ENCODE data around the gene DLGAP4.

Gene DLGAP4

DNA sequence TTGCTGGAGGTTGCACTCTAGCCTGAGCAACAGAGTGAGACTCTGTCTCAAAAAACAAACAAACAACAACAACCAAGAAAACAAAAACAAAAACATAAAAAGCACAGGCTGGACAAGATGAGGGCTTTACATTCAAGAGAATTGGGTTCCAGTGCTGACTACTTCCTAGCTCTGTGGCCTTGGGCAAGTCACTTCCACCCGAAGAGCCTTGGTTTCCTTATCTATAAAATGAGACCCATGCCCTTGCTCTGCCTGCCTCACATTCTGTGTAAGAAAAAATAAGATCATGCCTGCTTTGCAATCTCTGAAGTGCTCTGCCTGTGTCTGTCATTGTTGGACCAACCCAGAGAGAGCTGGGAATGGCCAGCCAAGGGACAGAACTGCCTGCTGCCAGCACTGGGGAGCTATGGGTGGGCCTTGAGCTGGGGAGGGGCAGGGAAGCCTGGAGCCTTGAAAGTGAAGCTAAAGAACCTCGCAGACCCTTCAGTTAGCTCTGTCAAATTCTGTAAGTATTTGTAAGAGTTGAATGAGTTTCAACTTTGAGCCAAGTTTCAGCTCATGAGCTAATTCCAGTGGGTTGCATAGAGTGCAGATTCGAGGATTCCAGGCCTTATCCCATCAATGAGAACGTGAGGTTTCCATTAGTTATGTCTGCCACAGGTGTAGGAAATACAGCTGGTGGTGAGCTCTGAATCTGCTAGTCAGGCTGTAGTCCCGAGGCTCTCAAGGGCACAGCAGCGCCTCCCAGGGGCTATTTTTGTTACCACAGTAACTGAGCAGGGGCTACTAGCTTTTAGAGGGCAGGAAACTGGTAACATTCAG lies 93.2 kb downstream of the DLGAP4 start:
- no peak overlapping the region for H3K4me3 ChIP-seq (ENCODE audit: low read length)
- no peaks in the 10 kb centered on the region for H3K36me3 ChIP-seq (ENCODE audit: insufficient read depth, low read length)
- H3K27me3 ChIP-seq (ENCODE audit: insufficient read depth, low read length) = no peaks in the 10 kb centered on the region
- H2AFZ ChIP-seq (ENCODE audit: low read depth, low read length) = no peak overlapping the region
- H3K9me3 ChIP-seq (ENCODE audit: low read length) = peaks cover 4% of the 10 kb centered on the region
- H3K4me1 ChIP-seq (ENCODE audit: insufficient read depth, low read length) = no peaks in the 10 kb centered on the region

DNA sequence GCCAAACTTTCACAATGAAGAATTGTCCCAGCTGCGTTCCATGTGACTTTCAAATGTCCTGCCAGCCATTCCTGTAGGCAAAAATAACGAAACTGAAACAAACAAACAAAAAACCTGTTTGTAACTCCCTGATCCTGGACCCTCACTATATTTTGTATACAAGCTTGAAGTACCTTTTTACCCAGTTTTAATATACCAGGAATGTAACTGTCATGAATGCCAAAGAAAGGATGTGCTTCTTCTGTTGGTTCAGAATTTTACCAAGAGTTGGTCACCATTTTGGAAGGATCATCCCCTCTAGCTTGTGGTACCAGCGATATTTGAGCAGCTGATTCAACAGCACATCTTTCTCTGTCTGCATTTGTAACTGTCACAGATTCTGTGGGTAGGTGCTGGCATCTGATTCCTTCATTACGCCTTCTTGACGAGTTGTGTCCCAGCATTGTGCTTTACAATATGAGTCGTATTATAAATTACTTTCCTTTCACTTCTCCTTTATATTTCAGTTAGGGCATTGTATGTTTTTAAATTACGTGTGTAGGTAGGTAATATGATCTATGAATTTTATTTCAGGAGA lies 93.9 kb downstream of the DLGAP4 start:
- Histone ChIP-seq H3K4me3 (ENCODE audit: low read length) (no peak overlapping the region), H3K4me1 (ENCODE audit: insufficient read depth, low read length) (no peaks in the 10 kb centered on the region), H3K9me3 (ENCODE audit: low read length) (peaks cover 4% of the 10 kb centered on the region), H3K27me3 (ENCODE audit: insufficient read depth, low read length) (no peaks in the 10 kb centered on the region), H2AFZ (ENCODE audit: low read depth, low read length) (no peak overlapping the region), H3K36me3 (ENCODE audit: insufficient read depth, low read length) (no peaks in the 10 kb centered on the region)

DNA sequence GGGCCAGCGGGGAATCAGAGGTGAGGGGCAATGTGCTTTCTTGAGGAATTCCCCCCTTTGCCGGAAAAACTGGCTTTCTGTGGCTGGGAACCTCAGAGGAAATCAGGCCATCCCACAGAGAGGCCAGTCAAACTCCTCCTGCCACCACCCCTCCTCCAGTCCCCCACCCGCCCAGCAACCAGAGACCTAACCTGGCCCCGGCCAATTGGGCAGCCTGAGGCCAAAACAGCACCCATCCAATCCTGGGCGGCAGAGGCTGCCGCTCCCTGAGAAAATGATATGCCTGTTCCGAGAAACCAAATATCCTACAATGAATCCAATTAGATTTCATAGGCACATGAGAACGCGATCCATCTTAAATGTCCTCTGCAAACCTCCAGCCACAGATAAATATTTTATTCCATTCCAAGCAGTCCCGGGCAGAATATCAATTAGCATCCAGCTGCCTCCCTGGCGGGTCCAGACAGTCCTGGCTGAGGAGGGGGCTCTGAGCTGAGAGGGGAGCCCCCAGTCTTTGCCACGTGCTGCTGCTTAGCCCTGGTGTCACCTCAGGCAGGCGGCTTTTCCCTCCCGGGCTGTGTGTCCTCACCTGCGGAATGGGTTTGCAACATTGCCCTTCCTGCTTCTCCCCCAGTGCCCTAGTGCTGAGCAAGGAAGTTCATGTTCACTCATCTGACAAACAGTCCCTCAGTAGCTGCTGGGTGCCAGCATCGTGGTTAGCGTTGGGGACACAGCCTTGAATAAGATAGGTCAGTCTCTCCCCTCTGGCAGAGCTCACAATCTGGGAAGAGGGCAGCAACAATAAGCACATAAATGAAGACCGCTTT lies 95.0 kb downstream of the DLGAP4 start:
- Histone ChIP-seq H3K27me3 (ENCODE audit: insufficient read depth, low read length) (no peaks in the 10 kb centered on the region), H2AFZ (ENCODE audit: low read depth, low read length) (no peak overlapping the region), H3K9me3 (ENCODE audit: low read length) (peaks cover 4% of the 10 kb centered on the region), H3K36me3 (ENCODE audit: insufficient read depth, low read length) (no peaks in the 10 kb centered on the region), H3K4me1 (ENCODE audit: insufficient read depth, low read length) (no peaks in the 10 kb centered on the region), H3K4me3 (ENCODE audit: low read length) (no peak overlapping the region)

DNA sequence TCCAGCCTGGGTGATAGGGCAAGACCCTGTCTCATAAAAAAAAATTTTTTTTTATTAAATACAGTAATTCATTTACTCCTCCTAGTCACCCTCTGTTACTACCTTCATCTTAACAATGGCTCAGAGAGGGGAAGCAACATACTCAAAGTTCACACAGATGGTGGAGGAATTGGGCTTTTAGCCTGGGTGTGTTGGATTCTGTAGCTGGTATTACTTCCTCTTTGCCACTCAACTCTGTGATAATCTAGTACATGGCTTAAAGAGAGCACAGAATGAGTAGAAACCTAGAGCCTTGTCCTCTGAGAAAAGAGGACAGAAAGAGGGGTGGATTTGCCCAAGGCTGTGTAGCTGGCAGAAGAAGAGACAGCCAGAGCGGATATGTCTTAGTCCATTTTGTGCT lies 96.6 kb downstream of the DLGAP4 start:
- Histone ChIP-seq H3K9me3 (ENCODE audit: low read length) (peaks cover 4% of the 10 kb centered on the region), H3K4me1 (ENCODE audit: insufficient read depth, low read length) (no peaks in the 10 kb centered on the region), H2AFZ (ENCODE audit: low read depth, low read length) (no peak overlapping the region), H3K4me3 (ENCODE audit: low read length) (no peak overlapping the region), H3K27me3 (ENCODE audit: insufficient read depth, low read length) (no peaks in the 10 kb centered on the region), H3K36me3 (ENCODE audit: insufficient read depth, low read length) (no peaks in the 10 kb centered on the region)

DNA sequence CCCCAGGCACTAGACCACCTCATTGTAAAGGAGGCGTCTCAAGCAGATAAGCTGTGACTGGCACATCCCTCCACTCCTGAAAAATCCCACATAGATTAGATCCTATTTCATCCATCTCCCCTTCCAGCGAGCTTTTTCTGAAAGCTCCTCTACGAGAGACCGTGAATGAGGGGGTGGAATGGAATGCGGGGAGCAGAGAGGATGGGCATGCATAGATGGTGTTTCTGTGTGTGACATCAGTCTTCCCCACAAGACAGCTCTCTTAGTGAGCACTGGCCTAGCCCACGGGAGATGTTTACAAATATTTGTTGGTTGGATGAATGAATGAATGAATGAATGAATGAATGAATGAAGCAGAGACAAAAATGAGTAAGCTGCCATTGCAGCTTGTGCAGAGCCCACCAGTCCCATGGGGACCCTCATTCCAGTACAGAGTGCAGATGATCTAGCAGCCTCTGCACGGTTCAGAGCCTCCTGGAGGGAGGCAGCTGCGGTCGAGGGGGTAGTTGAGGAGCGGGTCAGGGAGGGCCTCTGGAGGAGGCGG lies 98.4 kb downstream of the DLGAP4 start:
- H2AFZ ChIP-seq (ENCODE audit: low read depth, low read length) = no peak overlapping the region
- no peaks in the 10 kb centered on the region for H3K27me3 ChIP-seq (ENCODE audit: insufficient read depth, low read length)
- H3K4me1 ChIP-seq (ENCODE audit: insufficient read depth, low read length) = no peaks in the 10 kb centered on the region
- H3K36me3 ChIP-seq (ENCODE audit: insufficient read depth, low read length) = no peaks in the 10 kb centered on the region
- no peak overlapping the region for H3K4me3 ChIP-seq (ENCODE audit: low read length)
- H3K9me3 ChIP-seq (ENCODE audit: low read length) = peaks cover 4% of the 10 kb centered on the region

DNA sequence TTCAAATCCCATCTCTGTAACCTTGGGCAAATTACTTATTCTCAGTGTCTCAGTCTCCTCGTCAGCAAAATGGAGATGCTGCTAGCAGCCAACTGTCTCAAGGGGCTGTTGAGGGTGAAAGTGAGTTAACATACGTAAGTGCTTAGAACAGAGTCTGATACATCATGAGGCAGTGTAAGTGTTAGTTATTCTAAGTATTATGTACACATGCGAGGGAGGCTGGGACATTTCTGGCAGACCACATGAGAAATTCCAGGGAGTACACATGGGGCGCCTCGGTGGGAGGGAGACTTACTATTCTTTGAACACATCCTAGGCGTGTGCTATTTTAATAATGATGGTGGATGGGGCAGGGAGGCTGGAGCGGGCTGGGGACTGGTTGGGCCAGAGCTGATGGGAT lies 99.1 kb downstream of the DLGAP4 start:
- H3K36me3 ChIP-seq (ENCODE audit: insufficient read depth, low read length) = no peaks in the 10 kb centered on the region
- no peak overlapping the region for H3K4me3 ChIP-seq (ENCODE audit: low read length)
- H3K9me3 ChIP-seq (ENCODE audit: low read length) = peaks cover 4% of the 10 kb centered on the region
- H3K4me1 ChIP-seq (ENCODE audit: insufficient read depth, low read length) = no peaks in the 10 kb centered on the region
- no peak overlapping the region for H2AFZ ChIP-seq (ENCODE audit: low read depth, low read length)
- no peaks in the 10 kb centered on the region for H3K27me3 ChIP-seq (ENCODE audit: insufficient read depth, low read length)

DNA sequence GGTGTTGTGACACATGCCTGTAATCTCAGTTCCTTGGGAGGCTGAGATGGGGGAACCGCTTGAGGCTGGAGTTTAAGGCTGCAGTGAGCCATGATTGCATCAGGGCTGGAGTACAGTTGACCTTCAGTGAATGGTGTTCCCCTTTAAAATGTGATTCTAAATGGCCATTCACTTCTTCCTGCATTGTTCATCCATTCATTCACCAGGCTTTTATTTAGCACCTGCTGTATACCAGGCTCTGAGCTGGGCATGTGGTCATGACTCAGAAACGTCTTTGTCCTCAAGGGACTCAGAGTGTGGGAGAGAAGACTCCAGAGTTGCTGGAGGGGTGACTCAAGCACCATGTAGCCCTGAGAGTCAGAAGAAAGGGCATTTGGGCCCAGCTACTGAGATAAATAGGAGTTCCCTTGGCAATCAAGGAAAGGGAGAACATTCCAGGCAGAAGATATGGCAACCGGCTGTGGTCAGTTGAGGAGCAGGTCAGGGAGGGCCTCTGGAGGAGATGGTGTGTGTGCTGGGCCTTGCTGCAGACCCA lies 101.1 kb downstream of the DLGAP4 start:
- H3K27me3 ChIP-seq (ENCODE audit: insufficient read depth, low read length) = no peaks in the 10 kb centered on the region
- no peak overlapping the region for H3K4me3 ChIP-seq (ENCODE audit: low read length)
- no peaks in the 10 kb centered on the region for H3K4me1 ChIP-seq (ENCODE audit: insufficient read depth, low read length)
- peaks cover 4% of the 10 kb centered on the region for H3K9me3 ChIP-seq (ENCODE audit: low read length)
- no peak overlapping the region for H2AFZ ChIP-seq (ENCODE audit: low read depth, low read length)
- H3K36me3 ChIP-seq (ENCODE audit: insufficient read depth, low read length) = no peaks in the 10 kb centered on the region

DNA sequence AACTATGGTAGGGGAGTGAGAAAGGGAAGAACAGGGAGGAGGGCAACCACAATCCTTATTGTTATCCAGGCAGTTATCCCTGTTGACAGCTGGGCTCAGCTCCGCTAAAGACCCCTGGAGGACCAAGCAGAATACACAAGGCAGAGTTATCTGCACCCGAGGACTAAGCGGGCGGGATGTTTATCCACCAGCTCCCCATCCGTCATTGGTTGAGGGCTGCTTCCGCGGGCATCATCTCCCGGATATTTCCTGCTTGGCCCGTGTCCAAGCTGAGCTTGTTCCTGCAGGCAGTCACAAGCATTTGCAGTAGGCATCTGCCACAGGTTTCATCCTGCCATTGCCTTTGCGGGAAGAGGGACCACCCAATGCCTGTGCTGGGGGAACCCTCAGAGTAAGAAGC lies 102.1 kb downstream of the DLGAP4 start:
- H2AFZ ChIP-seq (ENCODE audit: low read depth, low read length) = no peak overlapping the region
- no peak overlapping the region for H3K4me3 ChIP-seq (ENCODE audit: low read length)
- H3K4me1 ChIP-seq (ENCODE audit: insufficient read depth, low read length) = no peaks in the 10 kb centered on the region
- peaks cover 4% of the 10 kb centered on the region for H3K9me3 ChIP-seq (ENCODE audit: low read length)
- H3K27me3 ChIP-seq (ENCODE audit: insufficient read depth, low read length) = no peaks in the 10 kb centered on the region
- H3K36me3 ChIP-seq (ENCODE audit: insufficient read depth, low read length) = no peaks in the 10 kb centered on the region

DNA sequence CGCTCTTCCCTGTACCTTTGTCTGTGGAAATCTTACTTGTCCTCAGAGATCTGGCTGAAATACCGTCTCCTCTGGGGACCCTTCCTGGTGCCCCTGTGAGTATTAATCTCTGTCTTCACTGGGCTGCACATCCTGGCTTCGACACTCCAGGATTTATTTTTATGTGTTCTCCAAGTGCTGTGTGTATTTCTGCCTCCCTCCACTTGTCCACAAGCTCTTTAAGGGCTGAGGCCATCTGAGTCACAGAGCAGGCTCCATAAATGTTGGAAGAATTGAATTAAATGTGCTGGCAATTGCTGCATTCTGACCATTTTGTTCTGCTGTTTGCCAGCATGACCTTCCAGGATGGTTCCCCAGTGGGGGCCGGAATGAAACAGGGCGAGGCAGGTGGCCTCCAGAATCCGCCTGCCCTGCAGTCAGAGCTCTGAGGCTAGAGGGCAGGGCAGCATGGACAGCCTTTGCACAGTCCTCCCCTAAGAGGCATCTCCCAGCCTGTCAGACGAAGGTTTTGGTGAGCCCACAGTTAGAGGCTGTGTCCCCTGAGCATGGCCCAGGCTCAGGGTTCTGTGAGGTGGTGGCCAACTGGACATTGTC lies 105.8 kb downstream of the DLGAP4 start:
- Histone ChIP-seq H3K36me3 (ENCODE audit: insufficient read depth, low read length) (no peaks in the 10 kb centered on the region), H3K4me3 (ENCODE audit: low read length) (no peak overlapping the region)

DNA sequence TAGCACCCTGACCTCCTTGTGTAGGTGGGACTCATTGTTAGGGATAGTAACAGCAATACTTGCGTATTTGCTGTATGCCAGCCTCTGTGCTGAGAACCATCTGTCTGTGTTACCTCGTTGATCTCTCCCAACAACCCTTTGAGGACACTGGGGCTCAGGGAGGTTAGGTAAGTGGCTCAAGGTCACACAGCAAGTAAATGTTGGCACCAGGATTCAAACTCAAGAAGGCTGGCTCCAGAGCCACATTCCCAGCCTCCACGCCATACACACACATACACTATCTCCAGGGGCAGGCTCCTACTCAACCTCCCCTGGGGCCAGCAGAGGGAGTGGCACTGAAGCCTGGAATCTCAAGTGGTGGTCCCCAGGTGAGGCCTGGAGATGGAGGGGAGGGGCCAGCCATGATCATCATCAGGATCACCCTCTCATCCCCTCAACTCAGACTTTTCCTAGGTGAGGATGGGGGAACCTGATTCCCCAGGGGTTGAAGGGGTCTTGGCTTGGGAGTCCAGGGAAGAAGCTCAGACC lies 109.4 kb downstream of the DLGAP4 start:
- Histone ChIP-seq H3K36me3 (ENCODE audit: insufficient read depth, low read length) (no peaks in the 10 kb centered on the region), H2AFZ (ENCODE audit: low read depth, low read length) (no peak overlapping the region), H3K4me1 (ENCODE audit: insufficient read depth, low read length) (peaks cover 10% of the 10 kb centered on the region), H3K9me3 (ENCODE audit: low read length) (no peaks in the 10 kb centered on the region), H3K4me3 (ENCODE audit: low read length) (no peak overlapping the region), H3K27me3 (ENCODE audit: insufficient read depth, low read length) (no peaks in the 10 kb centered on the region)

More for the DNA sequence above, 105.8 kb downstream of the DLGAP4 start:
- no peaks in the 10 kb centered on the region for H3K4me1 ChIP-seq (ENCODE audit: insufficient read depth, low read length)
- no peaks in the 10 kb centered on the region for H3K9me3 ChIP-seq (ENCODE audit: low read length)
- H2AFZ ChIP-seq (ENCODE audit: low read depth, low read length) = no peak overlapping the region
- H3K27me3 ChIP-seq (ENCODE audit: insufficient read depth, low read length) = no peaks in the 10 kb centered on the region

DNA sequence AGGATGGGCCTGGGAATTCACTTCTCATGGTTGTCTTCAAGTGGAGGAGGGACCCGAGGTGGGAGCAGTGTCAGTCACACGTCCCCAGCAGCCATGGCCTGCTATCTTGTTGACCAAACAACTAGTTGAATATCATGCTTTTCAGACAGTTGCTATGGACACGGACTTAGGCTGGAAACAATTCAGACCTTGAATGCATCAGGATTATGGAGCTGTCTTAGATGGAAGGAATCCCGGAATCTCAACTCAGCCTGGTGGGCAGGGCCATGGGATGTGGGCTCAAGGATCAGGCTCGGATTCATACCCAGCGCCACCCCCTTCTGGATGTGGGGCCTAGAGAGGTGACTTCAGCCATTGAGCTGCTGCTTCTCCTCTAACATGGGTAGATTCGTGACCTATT lies 112.6 kb downstream of the DLGAP4 start:
- peaks cover 3% of the 10 kb centered on the region for H3K27me3 ChIP-seq (ENCODE audit: insufficient read depth, low read length)
- H3K4me3 ChIP-seq (ENCODE audit: low read length) = no peak overlapping the region
- no peaks in the 10 kb centered on the region for H3K9me3 ChIP-seq (ENCODE audit: low read length)
- H2AFZ ChIP-seq (ENCODE audit: low read depth, low read length) = no peak overlapping the region
- H3K36me3 ChIP-seq (ENCODE audit: insufficient read depth, low read length) = no peaks in the 10 kb centered on the region
- peaks cover 10% of the 10 kb centered on the region for H3K4me1 ChIP-seq (ENCODE audit: insufficient read depth, low read length)

DNA sequence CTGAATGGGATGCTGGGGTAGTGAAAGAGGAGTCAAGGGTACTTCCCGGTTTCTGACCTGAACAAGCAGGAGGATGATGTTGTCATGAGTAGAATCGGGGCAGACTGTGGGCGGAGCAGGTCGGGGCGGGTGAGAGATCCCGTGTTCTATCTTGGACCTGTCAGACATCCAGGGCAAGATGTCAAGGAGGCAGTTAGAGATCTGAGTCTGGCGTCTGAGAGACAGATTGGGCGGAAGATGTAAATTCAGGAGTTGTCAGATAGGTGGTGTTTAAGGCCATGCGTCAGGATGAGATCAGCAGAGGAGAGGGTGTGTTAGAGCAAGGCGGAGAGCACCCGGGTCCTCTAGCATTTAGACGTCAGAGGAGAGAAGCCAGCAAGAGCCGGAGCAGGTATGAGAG lies 115.5 kb downstream of the DLGAP4 start:
- Histone ChIP-seq H3K4me1 (ENCODE audit: insufficient read depth, low read length) (peaks cover 10% of the 10 kb centered on the region), H3K27me3 (ENCODE audit: insufficient read depth, low read length) (peaks cover 7% of the 10 kb centered on the region), H3K36me3 (ENCODE audit: insufficient read depth, low read length) (no peaks in the 10 kb centered on the region), H3K4me3 (ENCODE audit: low read length) (no peak overlapping the region), H3K9me3 (ENCODE audit: low read length) (no peaks in the 10 kb centered on the region), H2AFZ (ENCODE audit: low read depth, low read length) (no peak overlapping the region)
